Adrenal gland (tissue), 5 donors: ENCODE data around the gene GATC.

ENCODE experiments used
- POLR2A ChIP-seq, 2 donors: fragments of 450-650 bp; IDR thresholded peaks; one replicate each; pipeline ENCODE4 v1.6.1; 2017; ENCODE audit warnings: antibody characterized with exemption in 2 of 2, mild to moderate bottlenecking in 2 of 2, moderate library complexity in 1 of 2
- TF ChIP-seq, protein P1 (sequence below), 6 experiments: fragments of 450-650 bp in 4 of 6; fragments of 200-600 bp in 2 of 6; sonication (generic) in 1 of 6; IDR thresholded peaks; 1 replicate in 5 of 6; 2 replicates in 1 of 6; pipeline versions ENCODE4 v1.5.1 to v1.8.0; 2016 to 2021; ENCODE audit warnings: antibody characterized with exemption in 6 of 6, mild to moderate bottlenecking in 2 of 6, moderate library complexity in 1 of 6
- donor health status: DM: no; HTN: no; CAD: no.

DNA sequence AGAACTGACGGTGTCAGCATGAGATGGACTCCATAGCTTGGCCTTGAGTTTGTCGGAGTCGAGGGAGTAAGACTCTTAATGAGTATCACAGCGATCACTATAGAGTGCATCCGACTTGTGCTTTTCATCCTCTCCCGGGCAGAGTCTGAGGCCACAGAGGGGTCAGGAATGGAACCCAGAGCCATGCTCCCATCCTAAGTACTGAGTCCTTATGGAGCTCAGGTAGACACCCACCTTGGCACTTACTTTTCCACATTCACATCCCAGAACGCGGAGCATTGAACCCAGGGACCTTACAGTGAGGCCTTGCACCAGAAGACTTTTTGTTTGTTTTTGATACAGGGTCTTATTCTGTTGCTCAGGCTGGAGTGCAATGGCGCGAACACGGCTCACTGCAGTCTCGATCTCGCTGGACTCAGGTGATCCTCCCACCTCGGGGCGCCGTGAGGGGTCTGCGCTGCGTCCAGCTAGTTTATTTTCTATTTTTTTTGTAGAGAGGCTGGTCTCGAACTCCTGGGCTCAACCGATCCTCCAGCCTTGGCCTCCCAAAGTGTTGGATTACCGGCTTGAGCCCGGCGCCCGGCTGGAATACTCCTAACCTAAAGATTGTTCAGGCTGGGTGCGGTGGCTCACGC is 24.0 kb downstream of the GATC start:
- no peak for TF ChIP-seq POLR2A (IDR thresholded peaks at IDR 0.05)
- TF ChIP-seq, protein P1, sequence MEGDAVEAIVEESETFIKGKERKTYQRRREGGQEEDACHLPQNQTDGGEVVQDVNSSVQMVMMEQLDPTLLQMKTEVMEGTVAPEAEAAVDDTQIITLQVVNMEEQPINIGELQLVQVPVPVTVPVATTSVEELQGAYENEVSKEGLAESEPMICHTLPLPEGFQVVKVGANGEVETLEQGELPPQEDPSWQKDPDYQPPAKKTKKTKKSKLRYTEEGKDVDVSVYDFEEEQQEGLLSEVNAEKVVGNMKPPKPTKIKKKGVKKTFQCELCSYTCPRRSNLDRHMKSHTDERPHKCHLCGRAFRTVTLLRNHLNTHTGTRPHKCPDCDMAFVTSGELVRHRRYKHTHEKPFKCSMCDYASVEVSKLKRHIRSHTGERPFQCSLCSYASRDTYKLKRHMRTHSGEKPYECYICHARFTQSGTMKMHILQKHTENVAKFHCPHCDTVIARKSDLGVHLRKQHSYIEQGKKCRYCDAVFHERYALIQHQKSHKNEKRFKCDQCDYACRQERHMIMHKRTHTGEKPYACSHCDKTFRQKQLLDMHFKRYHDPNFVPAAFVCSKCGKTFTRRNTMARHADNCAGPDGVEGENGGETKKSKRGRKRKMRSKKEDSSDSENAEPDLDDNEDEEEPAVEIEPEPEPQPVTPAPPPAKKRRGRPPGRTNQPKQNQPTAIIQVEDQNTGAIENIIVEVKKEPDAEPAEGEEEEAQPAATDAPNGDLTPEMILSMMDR (IDR thresholded peaks at IDR 0.05) = no peak
